ENCODE results near the gene P3H3.
"Not testable (repeated sequence)": the region's sequence is repeated elsewhere in the genome, so short reads cannot be mapped to it uniquely, and the experiment has no call there.

The P3H3 gene

DNA sequence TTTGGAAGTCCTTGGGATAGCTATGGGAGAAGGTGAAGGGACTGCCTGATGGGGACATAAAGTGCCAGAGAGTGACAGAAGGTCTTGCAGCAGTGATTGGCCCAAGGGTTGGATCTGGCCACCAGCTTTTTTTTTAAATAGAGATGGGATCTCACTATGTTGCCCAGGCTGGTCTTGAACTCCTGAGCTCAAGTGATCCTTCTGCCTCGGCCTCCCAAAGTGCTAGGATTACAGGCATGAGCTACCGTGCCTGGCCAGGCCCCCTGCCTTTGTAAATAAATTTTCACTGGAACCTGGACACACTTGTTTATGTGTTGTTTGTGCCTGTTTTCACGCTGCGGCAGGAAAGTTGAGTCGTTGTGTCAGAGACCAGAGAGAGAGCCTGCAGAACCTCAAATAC lies 37.1 kb downstream of the P3H3 start:
- FAIRE-seq; DNase-seq (ENCODE audit: low spot score): not testable (repeated sequence)

GRCh38 chr12:6866163-6866919 lies 38.1 kb downstream of the P3H3 start:
- DNase-seq (ENCODE audit: low spot score) (no peak), FAIRE-seq (peak; percentile 58)

DNA sequence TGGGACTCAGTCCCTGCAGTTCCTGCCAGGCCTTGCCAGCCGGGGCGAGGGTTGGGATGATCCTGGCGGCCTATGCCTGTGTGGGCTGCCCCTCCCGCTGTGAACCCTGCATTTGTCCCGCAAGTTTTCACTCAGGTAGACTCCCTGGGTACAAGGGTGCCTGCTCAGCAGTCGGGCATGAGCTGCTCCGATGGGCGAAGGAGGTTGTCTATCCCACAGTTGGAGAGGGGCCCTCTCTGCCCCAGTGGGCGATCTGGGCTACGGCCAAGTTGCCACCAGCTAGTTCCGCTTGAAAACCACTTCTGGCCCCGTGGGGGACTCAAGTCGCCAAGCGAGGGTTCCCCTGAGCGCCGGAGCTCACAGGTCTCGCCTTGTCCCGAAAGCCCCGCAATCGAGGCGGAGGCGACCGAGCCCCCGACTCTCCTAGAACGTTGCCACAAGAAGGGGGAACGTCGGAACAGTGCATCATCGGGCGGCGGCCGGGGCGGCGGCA lies 38.8 kb downstream of the P3H3 start:
- DNase-seq (ENCODE audit: low spot score) (no peak), FAIRE-seq (no peak)

GRCh38 chr12:6867413-6868210 lies 39.4 kb downstream of the P3H3 start, which contains the start of gene TPI1:
TPI1 (plus strand) TSS chr12:6867531; CDS start chr12:6867567, 36 bp downstream.
- DNase-seq (ENCODE audit: low spot score), result peak; percentile 97
- FAIRE-seq, result peak; percentile 96

DNA sequence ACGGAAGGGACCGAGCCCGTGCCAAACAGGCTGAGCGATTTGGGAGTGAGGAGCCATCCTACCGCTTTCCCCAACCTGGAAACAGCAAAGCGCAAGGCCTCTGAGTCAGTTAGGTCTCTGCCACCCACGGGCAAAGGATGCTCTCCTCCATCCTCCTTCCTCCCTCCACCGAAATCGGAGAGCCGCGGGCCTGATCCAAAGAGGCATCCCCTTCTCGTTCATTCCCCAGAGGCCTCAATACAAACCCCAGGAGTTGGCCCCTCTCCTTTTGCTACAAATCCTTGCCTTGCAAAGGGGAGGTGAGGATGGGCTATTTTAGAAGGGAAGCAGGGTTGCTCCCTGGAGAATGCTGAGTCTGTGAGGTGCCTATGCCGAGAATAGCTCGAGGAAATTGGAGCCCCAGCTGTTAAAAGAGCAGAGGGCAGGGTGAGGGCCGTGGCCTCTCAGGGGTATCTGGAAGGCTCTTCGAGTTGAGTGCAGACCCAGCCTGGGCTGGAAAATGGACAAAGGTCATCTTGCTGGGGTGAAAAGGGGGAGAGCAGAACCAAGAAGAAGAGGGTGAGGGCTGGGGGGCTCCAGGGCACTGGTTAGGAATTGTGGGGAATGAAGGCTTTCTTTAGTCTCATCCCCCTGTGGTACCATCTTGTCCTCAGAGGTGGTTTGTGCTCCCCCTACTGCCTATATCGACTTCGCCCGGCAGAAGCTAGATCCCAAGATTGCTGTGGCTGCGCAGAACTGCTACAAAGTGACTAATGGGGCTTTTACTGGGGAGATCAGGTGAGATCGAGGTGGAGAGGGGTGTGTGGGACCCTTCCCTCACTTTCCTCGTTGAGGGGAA lies 40.2 kb downstream of the P3H3 start:
- peak; percentile 33 for DNase-seq (ENCODE audit: low spot score)

DNA sequence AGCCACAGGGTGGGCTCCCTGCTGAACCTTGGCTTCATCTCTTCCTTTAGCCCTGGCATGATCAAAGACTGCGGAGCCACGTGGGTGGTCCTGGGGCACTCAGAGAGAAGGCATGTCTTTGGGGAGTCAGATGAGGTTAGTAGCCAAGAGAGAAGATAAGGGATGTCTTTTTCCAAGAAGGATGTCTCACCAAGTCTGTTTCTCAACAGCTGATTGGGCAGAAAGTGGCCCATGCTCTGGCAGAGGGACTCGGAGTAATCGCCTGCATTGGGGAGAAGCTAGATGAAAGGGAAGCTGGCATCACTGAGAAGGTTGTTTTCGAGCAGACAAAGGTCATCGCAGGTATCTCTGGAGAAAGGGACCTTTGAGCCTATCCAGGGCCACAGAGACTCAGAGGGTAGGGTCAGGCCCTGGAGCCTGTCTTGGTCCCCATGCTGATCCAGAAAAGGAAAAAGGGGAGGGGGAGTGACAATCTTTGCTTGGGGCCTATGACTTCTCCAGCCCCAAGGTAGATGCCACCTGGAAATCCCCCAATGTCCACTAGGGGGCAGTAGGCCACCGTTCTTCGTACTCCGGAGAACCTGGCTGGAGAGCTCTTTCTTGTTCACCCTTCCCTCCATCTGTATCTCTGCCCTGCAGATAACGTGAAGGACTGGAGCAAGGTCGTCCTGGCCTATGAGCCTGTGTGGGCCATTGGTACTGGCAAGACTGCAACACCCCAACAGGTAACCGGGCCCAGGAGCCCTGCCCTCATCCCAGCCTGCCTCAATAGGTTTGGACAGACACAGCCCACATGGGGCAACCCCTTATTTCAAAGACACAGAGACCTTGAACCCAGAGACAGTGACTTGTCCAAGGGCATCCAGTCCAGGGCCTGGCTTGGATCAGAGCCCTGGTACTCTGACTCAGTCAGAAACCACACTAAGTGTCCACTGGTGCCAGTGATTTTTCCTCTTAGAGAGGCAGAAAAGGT lies 41.1 kb downstream of the P3H3 start:
- FAIRE-seq, result peak; percentile 74
- DNase-seq (ENCODE audit: low spot score), result peak; percentile 77

More for the DNA sequence above, 40.2 kb downstream of the P3H3 start:
- peak; percentile 30 for FAIRE-seq

DNA sequence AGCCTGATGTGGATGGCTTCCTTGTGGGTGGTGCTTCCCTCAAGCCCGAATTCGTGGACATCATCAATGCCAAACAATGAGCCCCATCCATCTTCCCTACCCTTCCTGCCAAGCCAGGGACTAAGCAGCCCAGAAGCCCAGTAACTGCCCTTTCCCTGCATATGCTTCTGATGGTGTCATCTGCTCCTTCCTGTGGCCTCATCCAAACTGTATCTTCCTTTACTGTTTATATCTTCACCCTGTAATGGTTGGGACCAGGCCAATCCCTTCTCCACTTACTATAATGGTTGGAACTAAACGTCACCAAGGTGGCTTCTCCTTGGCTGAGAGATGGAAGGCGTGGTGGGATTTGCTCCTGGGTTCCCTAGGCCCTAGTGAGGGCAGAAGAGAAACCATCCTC lies 42.1 kb downstream of the P3H3 start:
- not testable (repeated sequence) for DNase-seq (ENCODE audit: low spot score); FAIRE-seq

DNA sequence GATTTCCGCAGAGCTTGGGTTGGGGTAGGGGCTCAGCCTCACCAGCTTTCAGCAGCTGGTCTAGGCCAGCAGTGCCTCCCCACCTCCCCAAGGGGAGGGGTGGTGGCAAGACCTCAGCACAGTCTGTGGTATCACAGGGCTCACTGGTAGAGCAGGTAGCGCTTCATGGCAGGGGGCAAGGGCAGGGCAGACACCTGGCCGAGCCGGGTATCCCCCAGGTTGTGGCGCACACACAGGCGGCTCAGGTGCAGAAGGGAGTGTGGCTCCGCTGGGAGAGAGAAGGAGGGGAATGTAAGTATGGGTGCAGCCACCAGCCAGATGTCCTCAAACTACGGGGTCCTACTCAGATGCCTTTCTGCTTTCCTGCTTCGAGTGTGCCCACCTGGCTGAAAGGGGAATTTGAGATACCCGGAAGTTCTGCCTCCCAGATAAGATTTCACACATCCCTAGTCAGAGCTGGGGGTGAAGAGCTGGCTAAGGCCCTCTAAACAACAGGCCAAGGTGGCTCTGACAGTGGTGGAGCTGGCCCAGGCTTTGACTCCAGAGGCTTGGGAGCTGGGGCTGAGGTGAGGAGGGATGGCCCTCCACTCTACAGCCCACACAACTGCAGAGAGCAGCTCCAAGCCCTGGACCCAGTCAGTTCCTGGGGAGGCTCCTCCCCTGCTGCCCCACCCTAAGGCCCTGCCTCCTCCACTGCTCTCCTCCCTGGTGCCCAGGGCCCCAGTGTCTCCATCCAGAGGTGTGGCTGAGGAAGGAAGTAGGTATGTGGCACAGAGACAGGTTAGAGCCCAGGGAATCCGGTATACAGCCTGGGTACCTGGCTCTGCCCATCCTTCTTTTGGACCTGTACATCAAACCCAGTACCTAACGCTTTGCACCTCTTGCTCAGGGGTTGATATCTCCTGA lies 43.1 kb downstream of the P3H3 start:
- DNase-seq (ENCODE audit: low spot score), result peak; percentile 69
- FAIRE-seq, result no peak

DNA sequence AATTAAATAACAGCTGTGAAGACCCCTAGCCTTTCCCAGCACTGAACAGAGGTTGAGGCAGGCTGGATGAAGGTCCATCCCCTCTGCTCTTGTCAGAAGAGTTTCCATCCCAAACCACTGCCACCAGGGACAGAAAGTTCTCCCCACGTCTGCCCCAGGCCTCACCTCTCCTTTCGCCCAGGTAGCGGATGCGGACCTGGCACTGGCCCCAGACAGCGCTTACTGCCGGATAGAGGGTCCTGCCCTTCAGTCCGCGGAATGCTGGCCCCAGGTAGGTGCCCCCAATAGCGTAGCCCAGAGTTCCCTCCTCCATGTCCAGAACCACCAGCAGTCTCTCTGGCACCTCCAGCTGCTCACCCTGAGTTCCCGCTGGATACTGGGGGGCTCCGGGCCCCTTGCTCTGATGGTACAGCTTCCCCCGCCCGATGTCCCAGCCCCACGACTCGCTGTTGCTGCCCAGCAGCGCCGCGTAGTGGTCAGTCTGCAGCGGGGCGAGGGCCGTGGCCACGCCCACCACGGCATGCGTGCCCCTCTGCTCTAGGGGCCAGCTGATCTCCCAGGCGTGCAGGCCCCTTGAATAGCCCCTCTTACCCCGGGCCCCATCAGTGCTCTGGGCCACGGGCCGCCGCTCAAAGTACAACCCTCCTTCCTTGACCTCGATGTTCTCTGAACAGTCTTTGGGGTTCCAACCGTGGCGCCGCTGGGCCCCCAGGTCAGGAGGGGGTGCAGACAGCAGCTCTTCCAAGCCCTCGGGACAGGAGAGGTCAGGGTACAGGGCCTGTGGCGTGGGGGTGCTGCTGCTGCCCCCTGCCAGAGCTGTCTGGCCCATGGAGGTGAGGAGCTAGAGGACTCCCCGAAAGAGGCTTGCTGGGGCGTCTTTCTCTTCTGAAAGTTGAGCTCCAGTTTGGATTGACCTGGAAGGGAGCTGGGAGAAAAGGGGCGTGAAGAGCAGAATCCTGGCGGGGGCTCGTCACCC lies 44.2 kb downstream of the P3H3 start:
- peak; percentile 98 for FAIRE-seq

GRCh38 chr12:6873094-6874014 lies 45.1 kb downstream of the P3H3 start, which contains the start of gene SPSB2:
SPSB2 (minus strand) TSS chr12:6873303; CDS start chr12:6872901, 402 bp downstream.
- DNase-seq (ENCODE audit: low spot score) (peak; percentile 98), FAIRE-seq (peak; percentile 91)

More for the DNA sequence above, 44.2 kb downstream of the P3H3 start:
- DNase-seq (ENCODE audit: low spot score), result peak; percentile 91

DNA sequence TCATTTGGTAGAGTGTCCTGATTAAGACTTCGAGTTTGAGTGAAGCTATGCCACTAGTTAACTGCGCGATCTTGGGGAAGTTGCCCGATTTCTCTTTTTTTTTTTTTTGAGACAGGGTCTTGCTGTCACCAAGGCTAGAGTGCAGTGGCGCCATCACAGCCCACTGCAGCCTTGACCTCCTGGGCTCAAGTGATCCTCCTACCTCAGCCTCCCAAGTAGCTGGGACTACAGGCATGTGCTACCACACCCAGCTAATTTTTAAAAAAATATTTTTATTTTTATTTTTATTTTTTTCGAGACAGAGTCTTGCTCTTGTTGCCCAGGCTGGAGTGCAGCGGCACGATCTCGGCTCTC lies 45.8 kb downstream of the P3H3 start:
- not testable (repeated sequence) for DNase-seq (ENCODE audit: low spot score)

GRCh38 chr12:6879824-6880223 lies 51.6 kb downstream of the P3H3 start:
- DNase-seq (ENCODE audit: low spot score); FAIRE-seq: not testable (repeated sequence)

More for the DNA sequence above, 45.8 kb downstream of the P3H3 start:
- FAIRE-seq, result not testable (repeated sequence)

DNA sequence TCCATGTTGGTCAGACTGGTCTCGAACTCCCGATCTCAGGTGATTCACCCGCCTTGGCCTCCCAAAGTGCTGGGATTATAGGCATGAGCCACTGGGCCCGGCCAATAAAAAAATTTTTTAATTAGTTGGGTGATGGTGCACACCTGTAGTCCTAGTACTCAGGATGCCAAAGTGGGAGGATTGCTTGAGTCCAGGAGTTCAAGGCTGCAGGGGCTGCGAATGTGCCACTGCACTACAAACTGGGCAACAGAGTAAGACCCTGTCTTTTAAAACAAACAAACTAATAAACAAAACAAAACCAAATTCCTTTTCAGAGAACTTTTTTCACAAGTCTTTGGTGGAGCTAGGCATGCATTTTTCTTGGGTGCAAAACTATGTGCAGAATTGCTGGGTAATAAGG lies 55.0 kb downstream of the P3H3 start:
- DNase-seq (ENCODE audit: low spot score), result no peak
- no peak for FAIRE-seq

DNA sequence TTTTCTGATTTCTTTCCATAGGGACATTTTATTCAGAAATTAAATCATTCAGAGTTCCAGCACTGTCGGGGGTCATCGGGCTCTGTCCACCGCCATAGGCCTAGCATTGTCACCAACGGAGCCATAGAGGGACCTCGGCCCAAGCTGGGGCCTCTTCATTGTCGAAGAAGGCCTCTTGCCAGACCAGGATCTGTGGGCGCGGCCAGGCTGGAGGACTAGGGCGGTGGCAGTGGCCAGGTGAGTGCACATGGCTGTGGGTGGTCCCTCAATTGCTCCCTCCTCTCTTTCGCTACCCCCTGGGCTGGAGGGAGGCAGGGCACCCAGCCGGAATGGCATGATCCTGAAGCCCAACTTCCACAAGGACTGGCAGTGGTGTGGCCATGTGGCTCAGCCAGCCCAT lies 55.5 kb downstream of the P3H3 start:
- DNase-seq (ENCODE audit: low spot score), result no peak
- FAIRE-seq, result no peak

GRCh38 chr12:6884539-6884938 lies 56.3 kb downstream of the P3H3 start:
- DNase-seq (ENCODE audit: low spot score), result no peak
- FAIRE-seq, result no peak

- not testable (repeated sequence) for FAIRE-seq; DNase-seq (ENCODE audit: low spot score)
Measured at GRCh38 chr12:6886206-6886999, 58.2 kb downstream of the P3H3 start.

Data from urothelium cell line (cell line).